Osteoblast (primary cell): ENCODE results near the gene MYDGF. TPM values are rescaled to one million over a fixed set of nuclear protein-coding genes. Genes with fewer than 3 reads are reported as not detected.

Experiments used
- DNase-seq: peaks from one replicate; pipeline ENCODE4 v3.0.0; 2011; ENCODE audit warnings: low spot score, mixed read lengths; ENCODE audit not compliant: insufficient read length; ENCODE audit errors: missing footprints
- H2AFZ ChIP-seq: 2 replicates; pipeline ENCODE4 v1.6.0; 2011; ENCODE audit warnings: mild to moderate bottlenecking, low read length
- H3K27ac ChIP-seq: 2 replicates; pipeline ENCODE4 v1.5.1; 2011; ENCODE audit warnings: mild to moderate bottlenecking, low read depth, low read length, moderate library complexity
- H3K27me3 ChIP-seq: 2 replicates; pipeline ENCODE4 v1.6.0; 2012; ENCODE audit warnings: mild to moderate bottlenecking, control low read depth, inconsistent platforms, low read length, moderate library complexity; ENCODE audit not compliant: insufficient read depth
- H3K36me3 ChIP-seq: 2 replicates; pipeline ENCODE4 v1.5.1; 2011; ENCODE audit warnings: mild to moderate bottlenecking, low read length, control low read depth, moderate library complexity; ENCODE audit not compliant: insufficient read depth
- H3K4me1 ChIP-seq: 2 replicates; pipeline ENCODE4 v1.5.1; 2011; ENCODE audit warnings: mild to moderate bottlenecking, low read length, control low read depth, moderate library complexity; ENCODE audit not compliant: insufficient read depth
- H3K4me2 ChIP-seq: 2 replicates; pipeline ENCODE4 v1.6.0; 2011; ENCODE audit warnings: mild to moderate bottlenecking, low read length; ENCODE audit not compliant: insufficient read depth
- H3K4me3 ChIP-seq: fragments of 200-600 bp; sonication (generic); 3 replicates; pipeline ENCODE4 v1.5.1; 2012; ENCODE audit warnings: mild to moderate bottlenecking, low read length, inconsistent platforms; ENCODE audit not compliant: insufficient read depth
- H3K79me2 ChIP-seq: 2 replicates; pipeline ENCODE4 v1.6.0; 2012; ENCODE audit warnings: mild to moderate bottlenecking, low read length, control low read depth, inconsistent platforms; ENCODE audit not compliant: insufficient read depth
- H3K9me3 ChIP-seq: 2 replicates; pipeline ENCODE4 v1.5.1; 2011; ENCODE audit warnings: low read depth, low read length, control low read depth
- H4K20me1 ChIP-seq: 2 replicates; pipeline ENCODE4 v1.6.0; 2012; ENCODE audit warnings: mild to moderate bottlenecking, low read length, control low read depth; ENCODE audit not compliant: insufficient read depth
- CTCF ChIP-seq: IDR thresholded peaks from 2 replicates; pipeline ENCODE4 v1.5.1; 2011; ENCODE audit warnings: mild to moderate bottlenecking, low read depth, low read length, moderate library complexity; ENCODE audit errors: extremely low read depth
- total RNA-seq: library from RNA; depleted of rRNA; stranded (reverse); fragments of >200 nt; gene quantifications from 2 replicates; pipeline ENCODE4 v1.2.3, GENCODE V29; 2012

Gene MYDGF
- total RNA-seq, 1 donor, result 152 TPM

- DNase-seq, result peak; percentile 83
- Histone ChIP-seq H3K4me1 (peaks cover 33% of the 10 kb centered on the region), H4K20me1 (no peaks in the 10 kb centered on the region), H3K27ac (peak overlapping the region; percentile 63), H3K79me2 (peaks cover 24% of the 10 kb centered on the region), H3K27me3 (no peaks in the 10 kb centered on the region), H3K36me3 (peaks cover 61% of the 10 kb centered on the region), H3K9me3 (no peaks in the 10 kb centered on the region), H2AFZ (no peak overlapping the region), H3K4me2 (no peak overlapping the region), H3K4me3 (peak overlapping the region; percentile 22)
- TF ChIP-seq CTCF, result no peak
Observed at GRCh38 chr19:4709440-4710280, 39.5 kb upstream of the MYDGF start.

- Histone ChIP-seq H2AFZ (no peak overlapping the region), H3K4me3 (no peak overlapping the region), H3K27me3 (no peaks in the 10 kb centered on the region), H3K79me2 (peaks cover 17% of the 10 kb centered on the region), H4K20me1 (no peaks in the 10 kb centered on the region), H3K9me3 (no peaks in the 10 kb centered on the region), H3K4me2 (no peak overlapping the region), H3K36me3 (peaks cover 63% of the 10 kb centered on the region), H3K27ac (peak overlapping the region; percentile 40), H3K4me1 (peaks cover 19% of the 10 kb centered on the region)
- TF ChIP-seq CTCF, result no peak
- DNase-seq, result peak; percentile 81
Observed at GRCh38 chr19:4707956-4708650, 38.0 kb upstream of the MYDGF start.

GRCh38 chr19:4707322-4707721 lies 37.2 kb upstream of the MYDGF start:
- Histone ChIP-seq H3K27me3 (no peaks in the 10 kb centered on the region), H2AFZ (no peak overlapping the region), H3K27ac (no peak overlapping the region), H3K36me3 (peaks cover 61% of the 10 kb centered on the region), H3K4me2 (no peak overlapping the region), H4K20me1 (no peaks in the 10 kb centered on the region), H3K79me2 (peaks cover 12% of the 10 kb centered on the region), H3K4me3 (no peak overlapping the region), H3K4me1 (peaks cover 16% of the 10 kb centered on the region), H3K9me3 (no peaks in the 10 kb centered on the region)
- no peak for TF ChIP-seq CTCF
- peak; percentile 39 for DNase-seq
